Muscle of back (tissue), 11 donors: Measurements from ENCODE around the gene LRCOL1. TPM values are rescaled to one million over a fixed set of nuclear protein-coding genes. Genes with fewer than 3 reads are reported as not detected.

Experiments
- DNase-seq, 3 donors: peaks; one replicate each; pipeline versions ENCODE4 v3.0.0 to v3.0.0-alpha.2; 2013
- polyA plus RNA-seq, 10 donors: library from polyadenylated mRNA; unstranded; fragments of 120-200 nt; gene quantifications; one replicate each; pipeline ENCODE4 v1.2.1, GENCODE V29; 2013; ENCODE audit not compliant: insufficient read length in 10 of 10

Gene LRCOL1
- polyA plus RNA-seq, 10 donors = 0.14 to 0.60 (median 0.20) TPM; not detected in 4

DNA sequence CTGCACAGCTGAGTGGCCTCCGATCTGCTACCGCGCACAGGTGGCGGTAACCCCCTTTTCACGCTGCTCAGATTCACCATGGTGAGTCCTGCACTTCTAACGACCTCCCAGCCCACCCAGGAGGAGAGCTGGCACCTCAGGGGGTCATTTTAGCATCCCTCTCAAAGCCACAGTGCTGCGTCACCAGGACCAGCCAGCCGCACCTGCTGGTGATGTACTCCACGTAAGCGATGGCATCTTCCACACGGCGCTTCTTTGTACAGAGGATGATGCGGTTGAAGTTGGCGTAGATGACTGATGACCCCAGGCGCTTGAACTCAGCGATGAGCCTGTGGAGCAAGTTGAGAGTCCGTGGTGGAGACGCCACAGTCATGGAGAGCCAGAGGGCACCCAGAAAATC is 27.4 kb upstream of the LRCOL1 start:
- no peak for DNase-seq

DNA sequence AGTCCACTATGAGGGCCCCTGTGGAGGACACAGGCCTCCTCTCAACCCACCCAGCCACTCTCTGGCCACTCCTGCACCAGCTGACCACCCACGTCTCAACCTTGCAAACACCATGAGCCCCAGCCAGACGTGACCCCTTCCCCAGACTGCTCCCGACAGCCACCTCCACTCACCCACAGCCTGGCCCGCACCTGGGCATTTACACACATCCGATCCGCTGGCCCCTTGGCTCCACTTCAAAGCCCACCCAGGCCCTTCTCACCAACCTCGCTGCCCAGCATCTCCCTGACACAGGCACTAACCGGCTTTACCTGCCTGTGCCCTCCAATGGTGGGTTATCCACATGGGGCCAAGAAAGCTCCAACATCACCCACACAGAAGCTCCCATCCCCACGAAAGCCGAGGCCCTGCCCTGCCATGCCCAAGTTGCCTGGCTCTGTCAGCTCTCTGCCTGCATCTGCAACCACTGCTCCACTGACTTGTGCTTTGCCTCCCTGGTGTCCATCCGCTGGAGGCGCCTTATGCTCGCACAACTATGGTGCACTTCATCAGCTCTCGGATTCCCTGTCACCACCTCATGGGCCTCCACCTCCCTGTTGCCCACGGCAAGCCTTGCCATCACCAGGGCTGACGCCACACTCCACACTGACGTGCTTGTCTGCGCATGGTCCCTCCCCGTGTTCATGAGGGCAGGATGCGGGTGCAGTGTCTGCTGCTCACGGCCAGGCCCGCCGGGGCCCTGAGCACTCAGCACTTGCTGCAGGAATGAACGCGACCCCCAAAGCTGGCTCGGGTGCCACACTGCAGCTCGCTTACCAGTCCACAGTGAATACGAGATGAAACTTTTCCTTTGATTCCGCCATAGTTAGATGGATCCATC is 24.9 kb upstream of the LRCOL1 start:
- DNase-seq = no peak

DNA sequence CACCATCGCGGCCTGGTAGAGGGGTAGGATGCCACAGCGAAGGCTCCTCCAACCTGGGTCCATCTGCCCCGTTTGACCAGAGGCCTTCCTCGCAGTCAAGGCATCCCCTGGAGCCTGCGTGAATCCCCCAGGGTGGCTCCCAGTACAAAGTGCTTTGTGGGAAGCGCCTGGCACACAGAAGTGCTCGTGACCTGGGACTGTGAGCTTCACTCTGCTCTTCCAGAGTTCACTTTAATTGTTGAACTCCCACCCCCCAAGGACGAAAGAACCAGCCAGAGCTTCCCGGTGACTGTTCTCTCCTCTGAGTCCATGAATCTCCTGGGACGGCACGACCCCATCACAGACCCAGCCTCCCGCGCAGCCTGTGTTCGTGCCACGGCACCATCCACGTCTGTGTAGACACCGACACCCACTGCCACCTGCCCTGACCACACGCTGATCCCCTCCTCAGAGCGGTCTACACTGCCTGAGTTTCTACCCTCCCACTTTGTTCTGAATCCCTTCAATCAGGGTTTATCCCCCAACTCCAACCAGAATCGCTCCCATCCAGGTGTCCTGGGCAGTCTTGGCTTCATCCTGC is 24.1 kb upstream of the LRCOL1 start:
- no peak for DNase-seq

DNA sequence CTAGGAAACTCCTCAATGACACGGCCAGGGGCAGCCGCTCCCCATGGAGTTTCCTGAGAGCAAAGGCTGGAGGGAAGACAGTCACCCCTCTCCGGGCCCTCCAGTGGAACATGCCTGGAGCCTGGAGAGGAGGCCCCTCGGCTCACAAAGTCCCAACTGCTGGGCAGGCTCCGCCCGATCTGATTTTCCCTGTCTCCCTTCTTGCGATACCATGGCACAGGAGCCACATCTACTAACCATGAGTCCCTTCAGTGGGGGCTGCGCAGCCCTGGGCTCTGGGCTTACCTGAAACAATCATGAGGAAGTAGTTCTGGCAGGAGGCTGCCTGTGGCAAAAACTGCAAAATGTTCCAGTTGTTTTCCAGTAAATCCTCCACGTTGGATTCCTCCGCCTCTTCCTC is 23.5 kb upstream of the LRCOL1 start:
- no peak for DNase-seq

DNA sequence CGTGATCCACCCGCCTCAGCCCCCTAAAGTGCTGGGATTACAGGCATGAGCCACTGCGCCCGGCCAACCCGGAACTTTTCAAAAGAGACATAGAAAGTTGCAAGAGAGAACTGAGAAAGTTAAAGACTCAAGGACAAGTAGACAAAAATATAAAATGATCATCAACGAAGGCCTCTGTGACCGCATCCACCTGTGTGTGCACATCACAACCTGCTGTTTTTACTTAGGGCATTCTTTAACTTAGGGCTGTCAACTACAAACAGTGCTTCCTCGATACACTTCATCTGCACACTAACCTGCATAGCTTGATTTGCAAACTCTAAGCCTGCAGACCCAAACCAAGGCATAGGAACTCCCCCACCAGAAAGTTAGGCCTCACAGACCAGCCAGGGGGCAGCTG is 23.0 kb upstream of the LRCOL1 start:
- DNase-seq = no peak

DNA sequence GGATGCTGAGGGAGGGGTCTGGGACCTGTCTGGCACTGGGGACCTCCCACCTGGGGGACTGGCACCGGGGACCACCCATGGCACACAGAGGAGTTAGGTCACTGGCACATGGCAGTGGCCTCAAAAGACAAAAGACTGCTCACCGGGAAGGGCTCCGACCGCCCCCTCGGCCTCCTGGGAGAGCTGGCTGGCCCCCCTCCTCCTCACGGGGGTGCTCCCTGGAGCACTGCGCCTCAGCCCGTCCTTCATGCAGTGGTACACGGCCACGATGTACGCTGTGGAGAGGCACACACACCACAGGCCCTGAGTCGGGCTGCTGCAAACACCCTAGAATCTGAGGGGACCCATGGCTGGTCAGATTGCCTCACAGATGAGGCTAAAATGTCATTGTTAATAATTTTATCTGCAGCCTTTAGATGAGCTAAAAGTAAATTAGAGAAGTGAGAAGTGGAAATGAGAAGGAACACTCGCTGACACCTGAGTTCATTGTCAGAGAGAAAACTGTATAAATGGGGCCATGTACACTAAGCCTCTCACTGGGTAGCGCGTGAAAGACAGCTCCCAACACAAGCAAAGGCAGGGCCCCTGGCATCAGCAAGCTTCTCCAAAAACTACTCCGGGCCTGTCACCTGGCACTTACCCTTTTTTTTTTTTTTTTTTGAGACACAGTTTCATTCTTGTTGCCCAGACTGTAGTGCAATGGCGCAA is 22.3 kb upstream of the LRCOL1 start:
- DNase-seq = no peak

DNA sequence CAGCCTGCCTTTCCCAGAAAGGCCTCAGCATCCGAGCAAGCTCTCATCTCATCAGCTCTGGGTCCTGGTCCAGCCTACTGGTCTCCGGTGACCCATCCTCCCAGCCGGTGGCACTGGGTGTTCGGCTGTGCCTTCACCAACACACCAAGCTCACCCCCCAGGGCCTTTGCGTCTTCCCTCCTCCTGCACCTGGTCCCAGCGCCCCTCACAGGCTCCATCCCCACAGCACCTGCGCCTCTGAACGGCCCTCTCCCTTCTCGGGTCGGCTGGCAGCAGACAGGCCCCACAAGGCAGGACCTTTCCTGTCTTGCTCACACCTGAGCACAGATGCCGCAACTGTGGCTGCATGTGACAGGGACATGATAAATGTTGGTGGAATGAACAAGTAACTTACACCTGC is 21.3 kb upstream of the LRCOL1 start:
- no peak for DNase-seq

DNA sequence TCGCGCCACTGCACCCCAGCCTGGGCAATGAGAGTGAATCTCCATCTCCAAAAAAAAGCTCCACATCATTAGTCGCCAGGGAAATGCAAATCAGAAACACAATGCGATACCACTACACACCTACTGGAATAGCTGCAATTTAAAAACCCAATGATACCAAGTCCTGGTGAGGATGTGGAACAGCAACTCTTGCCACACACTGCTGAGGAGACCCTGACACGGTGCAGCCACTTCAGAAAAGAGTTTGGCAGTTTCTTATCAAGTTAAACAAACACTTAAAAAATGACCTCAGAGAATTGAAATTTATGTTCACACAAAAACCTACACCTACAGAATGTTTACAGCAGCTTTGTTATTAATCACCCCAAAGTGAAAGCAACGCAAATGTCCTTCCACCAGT is 20.3 kb upstream of the LRCOL1 start:
- DNase-seq = no peak

DNA sequence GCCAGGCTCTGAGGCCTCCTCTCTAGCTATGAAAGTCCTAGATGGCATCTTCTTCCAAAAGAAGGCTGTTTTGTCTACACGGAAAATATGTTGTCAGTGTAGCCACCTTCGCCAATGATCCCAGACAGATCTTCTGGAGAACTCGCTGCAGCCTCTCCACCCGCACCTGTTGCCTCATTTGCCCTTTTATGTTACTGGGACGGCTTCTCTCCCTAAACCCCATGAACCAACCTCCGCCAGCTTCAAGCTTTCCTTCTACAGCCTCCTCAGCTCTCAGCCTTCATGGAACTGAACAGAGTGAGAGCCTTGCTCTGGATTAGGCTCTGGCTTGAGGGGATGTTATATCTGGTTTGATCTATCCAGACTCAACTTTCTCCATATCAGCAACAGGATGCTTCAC is 18.9 kb upstream of the LRCOL1 start:
- DNase-seq = no peak

DNA sequence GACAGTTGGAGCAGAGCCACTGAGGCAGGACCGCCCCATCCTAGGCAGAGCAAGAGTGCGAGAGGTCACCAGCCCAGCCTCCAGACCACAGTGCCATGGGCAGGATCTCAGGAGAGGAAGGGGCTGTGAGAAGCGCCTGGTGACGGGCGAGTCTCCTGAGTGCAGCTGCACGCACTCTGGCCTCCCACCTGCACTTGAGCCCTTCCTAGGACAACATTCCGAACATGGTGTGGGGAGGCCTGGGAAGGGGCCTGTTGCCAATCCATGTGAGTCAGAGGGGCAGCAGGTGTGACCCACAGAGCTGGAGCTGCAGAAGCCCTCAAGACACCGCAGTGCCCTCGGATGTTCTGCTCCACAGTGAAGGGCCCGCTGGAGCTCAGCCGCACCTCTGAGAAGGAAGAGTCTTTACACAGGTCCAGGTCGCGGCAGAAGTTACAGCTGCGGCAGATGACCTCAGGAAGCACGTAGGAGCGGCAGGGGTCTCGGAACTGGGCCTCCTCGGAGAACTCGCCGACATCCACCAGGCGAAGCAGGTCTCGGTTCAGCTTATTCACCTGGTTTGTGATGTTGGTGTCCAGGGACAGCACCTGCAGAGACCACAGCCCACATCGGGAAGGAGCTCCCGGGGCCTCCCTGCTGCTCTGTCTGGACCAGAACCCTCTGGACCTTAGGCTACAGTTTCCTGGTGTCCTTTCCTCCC is 15.5 kb upstream of the LRCOL1 start:
- no peak for DNase-seq

DNA sequence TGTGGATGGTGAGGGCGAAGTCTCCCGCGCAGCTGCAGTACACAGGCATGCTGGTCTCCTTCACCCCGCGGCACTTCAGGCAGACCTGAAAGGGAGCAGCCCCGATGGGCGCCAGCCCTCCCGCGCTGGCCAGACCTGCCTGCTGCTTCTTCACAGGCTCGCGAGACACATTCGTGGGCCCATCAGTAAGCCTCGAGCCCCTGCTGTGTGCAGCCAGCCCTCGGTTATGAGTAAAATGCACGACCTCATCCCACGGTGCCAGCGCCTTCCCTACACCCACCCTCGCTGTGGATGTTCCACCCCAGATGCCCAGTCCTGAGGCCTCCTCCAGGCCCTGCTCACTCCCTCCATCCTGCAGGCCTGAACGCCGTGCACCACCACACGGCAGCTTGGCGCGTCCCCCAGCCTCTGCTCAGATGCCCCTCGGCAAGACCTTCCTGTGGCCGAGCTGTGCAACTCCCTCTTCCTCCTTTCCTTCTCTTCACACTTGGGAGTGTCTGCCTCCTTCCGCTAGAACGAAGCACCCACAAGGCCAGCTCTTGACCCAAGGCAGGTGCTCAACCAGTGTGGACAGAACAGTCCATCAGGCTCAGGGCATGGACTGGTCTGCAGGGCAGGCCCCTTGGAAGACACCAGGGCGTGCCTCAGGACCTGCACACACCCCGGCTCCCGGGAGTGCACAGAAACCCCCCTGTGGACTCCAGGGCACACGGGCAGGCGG is 14.7 kb upstream of the LRCOL1 start:
- no peak for DNase-seq

DNA sequence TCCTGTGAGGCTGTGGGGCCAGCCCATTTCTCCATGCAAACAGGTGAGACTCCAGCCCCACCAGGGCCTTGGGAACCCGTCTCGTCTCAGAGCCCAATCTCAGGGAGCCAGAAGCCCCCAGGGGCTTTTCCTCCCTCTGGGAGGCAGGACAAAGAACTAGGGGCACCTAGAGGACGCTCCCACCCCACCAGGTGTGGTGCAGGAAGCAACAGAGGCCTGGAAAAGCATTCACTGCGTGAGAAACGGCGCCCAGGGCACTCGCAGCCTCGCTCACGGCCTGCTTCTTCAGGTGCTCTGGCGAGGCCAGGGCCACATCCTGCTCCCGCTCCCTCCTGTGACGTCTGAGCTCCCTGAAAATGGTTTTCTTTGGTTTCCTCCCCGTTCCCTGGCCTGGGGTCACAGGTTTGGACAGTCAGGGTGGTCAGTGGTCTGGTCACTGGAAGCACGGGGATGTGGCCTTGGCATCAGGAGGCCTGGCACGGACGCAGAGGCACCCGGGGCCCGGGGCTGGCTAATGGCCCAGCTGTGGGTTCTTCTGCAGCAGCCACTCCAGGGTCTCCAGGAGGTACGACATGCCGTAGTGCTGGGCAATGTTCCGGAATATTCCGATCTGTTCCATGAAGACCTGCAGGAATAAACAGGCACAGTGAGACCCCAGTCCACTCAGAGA is 13.9 kb upstream of the LRCOL1 start:
- no peak for DNase-seq

DNA sequence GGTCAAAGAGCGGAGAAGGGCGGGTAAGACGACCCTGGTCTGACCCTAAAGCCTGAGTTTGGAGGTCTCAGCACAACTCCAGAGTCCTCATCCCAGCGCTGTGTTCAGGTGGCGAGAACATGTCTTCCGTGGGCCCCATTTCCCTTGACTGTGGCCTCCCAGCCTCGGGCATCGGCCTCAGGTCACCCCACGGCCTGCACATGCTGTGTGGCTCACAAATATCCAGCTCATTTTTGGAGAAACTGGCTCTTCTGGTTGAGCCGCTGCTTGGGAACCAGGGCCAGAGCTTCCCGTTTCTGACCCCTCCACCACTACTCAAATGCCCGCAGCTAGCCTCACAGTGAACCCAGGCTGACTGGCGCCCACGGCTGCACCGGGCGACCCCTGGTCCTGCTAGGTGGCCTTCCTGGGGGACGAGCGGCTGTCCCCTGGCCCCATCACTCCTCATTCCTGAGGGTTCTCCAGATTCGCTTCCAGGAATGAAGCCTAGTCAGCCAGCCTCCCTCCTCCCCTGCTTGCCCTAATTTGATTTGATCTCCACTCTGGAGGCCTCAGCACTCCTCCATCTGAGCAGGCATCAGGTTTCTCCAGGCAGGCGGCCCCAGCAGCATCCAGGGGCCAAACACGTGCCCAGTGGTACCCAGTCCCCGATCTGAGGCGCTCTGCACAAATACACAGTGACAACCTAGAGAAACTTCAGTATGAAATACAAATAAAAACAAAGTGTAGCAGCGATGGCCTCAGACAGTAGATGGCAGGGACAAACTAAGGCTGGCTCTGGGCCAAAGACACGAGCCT is 12.9 kb upstream of the LRCOL1 start:
- no peak for DNase-seq

DNA sequence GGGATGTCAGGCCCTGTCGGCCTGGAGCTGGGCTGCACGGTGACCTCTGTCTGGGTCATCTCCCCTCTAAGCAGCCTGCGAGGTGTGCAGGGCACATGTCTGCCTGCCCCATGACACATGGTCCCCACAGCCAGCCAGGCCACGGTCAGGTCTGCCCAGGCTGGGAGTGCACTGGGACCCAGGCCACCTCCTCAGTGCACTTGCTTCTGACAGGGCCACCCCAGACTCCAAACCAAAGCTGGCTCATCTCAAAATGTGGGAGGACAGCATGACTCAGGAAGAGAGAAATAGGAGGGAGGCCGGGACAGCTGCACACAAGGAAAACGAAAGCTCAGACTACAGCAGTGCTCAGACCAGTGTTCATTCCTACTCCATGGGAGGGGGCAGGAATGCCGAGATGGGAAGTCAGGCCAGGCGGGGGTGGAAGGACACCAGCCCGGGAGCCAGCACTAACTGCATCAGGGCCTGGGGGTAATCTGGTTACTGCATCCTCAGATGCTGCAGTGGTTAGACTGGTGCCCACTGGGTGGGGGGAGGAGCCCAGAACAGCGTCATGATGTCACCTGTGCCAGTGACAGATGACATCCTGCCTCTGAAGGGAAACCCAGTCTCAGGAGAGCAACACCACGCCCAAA is 12.2 kb upstream of the LRCOL1 start:
- DNase-seq = peak; percentile 46 to 81 (median 51)

DNA sequence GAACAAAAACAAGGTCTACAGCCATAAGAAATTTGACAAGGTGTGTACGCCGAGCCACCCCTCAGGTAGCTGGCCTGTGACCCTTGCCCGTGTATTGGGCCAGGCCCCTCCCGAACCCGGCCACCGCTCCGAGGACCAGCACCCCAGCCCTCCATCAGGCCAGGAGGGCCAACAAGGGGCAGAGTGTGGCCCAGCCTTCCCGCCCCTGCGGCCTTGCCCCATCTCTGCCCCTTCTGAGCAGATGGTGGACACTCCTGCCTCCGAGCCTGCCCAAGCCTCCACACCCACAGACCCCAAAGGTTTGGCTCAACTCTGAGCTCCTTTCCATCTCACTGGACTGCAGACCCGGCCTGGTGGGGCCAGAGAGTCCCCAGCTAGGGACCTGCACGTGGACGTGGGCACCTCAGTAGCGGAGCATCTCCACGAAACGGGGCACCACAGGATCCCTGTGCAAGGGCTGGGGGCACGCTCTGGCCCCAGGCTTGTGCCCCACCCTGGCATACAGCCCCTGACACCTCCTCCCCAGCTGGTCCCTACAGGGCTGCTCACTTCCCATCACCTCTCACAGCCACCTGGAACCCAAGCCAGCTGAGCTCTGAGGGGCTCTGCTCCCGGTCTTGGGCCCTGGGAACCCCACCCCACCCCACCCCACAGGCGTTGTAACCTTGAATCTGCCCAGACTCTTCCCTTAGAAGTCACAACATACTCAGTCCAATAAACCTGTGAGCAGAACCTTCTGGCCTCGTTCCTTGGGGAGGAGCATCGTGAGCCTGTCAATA is 11.5 kb upstream of the LRCOL1 start:
- no peak for DNase-seq

DNA sequence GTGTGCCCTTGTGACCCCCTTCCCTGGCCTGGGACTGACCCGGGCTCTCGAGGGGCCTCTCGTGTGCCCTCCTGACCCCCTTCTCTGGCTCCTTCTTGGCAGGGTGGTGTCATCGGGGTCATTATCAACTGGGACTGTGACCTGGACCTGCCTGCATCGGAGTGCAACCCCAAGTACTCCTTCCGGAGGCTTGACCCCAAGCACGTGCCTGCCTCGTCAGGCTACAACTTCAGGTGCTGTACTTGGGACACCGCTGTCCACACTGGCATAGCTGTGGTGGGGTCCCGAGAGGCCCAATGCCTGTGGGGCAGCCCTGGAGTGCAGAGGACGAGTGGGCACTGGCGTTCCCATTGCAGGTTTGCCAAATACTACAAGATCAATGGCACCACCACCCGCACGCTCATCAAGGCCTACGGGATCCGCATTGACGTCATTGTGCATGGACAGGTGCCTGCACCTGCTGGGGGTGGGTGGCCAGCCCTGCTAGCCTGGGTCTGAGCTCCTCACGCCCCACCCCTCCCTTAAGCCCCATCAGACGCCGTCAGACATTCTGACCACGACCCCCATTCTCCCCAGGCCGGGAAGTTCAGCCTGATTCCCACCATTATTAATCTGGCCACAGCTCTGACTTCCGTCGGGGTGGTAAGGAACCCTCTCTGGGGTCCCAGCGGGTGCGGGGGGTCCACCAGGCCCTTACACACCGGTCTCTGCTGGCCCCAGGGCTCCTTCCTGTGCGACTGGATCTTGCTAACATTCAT is 10.7 kb upstream of the LRCOL1 start:
- no peak for DNase-seq

DNA sequence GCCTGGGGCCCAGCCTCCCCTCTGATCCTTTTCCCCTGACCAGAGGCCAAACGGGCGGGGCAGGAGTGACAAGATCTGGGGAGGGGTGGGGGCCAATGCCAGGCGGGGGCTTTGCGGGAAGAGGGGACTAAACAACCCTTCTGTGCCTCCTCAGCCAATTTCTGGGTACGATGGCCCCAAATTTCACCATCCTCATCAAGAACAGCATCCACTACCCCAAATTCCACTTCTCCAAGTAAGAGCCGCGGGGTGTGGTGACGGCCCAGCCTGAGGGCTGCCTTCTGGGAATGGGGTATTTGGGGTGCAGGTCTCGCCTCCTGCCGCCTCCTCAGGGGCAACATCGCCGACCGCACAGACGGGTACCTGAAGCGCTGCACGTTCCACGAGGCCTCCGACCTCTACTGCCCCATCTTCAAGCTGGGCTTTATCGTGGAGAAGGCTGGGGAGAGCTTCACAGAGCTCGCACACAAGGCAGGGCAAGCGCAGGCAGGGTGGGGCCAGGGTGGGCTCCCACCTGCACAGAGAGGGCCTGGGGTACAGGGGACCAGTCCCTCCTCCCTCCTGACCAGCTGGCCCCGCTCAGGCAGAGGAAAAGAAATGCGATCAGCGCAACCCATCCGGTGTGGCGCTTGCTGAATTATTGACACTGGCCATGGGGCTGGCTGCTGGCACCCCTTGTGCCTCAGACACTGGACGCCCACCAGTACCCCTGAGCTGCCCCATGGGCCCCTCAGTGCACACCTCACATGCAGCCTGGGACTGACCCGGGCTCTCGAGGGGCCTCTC is 9.9 kb upstream of the LRCOL1 start:
- DNase-seq = no peak
